Uterus (tissue), 2 donors: ENCODE data around the gene GALNT7.

Source experiments
- POLR2A ChIP-seq, 2 donors: fragments of 450-650 bp; IDR thresholded peaks; one replicate each; pipeline ENCODE4 v1.6.1; 2016; ENCODE audit warnings: antibody characterized with exemption in 2 of 2, mild to moderate bottlenecking in 1 of 2, moderate library complexity in 1 of 2
- TF ChIP-seq, protein P1 (sequence below), 4 experiments: fragments of 200-600 bp in 2 of 4; fragments of 450-650 bp in 2 of 4; sonication (generic) in 2 of 4; IDR thresholded peaks; one replicate each; pipeline ENCODE4 v1.5.1; 2016 to 2019; ENCODE audit warnings: antibody characterized with exemption in 4 of 4, mild to moderate bottlenecking in 2 of 4, moderate library complexity in 1 of 4

DNA sequence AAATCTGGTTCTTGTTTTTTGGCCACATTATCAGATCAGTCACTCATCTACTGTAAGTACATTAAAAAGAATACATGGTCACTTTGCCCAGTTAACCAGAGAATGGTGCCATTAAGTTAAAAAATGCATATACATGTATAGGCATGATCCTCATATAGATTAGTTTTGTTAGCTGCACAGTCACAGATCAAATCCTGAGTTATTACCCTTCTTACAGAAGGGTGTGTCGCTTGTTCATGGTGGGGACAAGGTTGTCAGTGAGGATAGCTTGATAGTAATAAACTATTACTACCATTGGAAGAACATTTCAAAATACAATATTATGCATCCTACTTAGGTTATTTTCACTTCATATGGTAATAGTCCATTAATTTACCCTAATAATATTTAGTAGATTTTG, 48.5 kb downstream of the GALNT7 start:
- TF ChIP-seq, protein P1, sequence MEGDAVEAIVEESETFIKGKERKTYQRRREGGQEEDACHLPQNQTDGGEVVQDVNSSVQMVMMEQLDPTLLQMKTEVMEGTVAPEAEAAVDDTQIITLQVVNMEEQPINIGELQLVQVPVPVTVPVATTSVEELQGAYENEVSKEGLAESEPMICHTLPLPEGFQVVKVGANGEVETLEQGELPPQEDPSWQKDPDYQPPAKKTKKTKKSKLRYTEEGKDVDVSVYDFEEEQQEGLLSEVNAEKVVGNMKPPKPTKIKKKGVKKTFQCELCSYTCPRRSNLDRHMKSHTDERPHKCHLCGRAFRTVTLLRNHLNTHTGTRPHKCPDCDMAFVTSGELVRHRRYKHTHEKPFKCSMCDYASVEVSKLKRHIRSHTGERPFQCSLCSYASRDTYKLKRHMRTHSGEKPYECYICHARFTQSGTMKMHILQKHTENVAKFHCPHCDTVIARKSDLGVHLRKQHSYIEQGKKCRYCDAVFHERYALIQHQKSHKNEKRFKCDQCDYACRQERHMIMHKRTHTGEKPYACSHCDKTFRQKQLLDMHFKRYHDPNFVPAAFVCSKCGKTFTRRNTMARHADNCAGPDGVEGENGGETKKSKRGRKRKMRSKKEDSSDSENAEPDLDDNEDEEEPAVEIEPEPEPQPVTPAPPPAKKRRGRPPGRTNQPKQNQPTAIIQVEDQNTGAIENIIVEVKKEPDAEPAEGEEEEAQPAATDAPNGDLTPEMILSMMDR (IDR thresholded peaks at IDR 0.05), result no peak
- TF ChIP-seq POLR2A (IDR thresholded peaks at IDR 0.05), result no peak
